Transverse colon (tissue), 4 donors: ENCODE measurements around the gene CDYL. TPM values are rescaled to one million over a fixed set of nuclear protein-coding genes. Genes with fewer than 3 reads are reported as not detected.

ENCODE experiments used
- DNase-seq: peaks from one replicate; pipeline ENCODE4 v3.0.0-alpha.2; 2019
- H3K27ac ChIP-seq, 4 donors: fragments of 200-600 bp; sonication (generic); 2 replicates each; pipeline ENCODE4 v1.5.1; 2016 to 2018; ENCODE audit warnings: inconsistent platforms in 4 of 4
- H3K27me3 ChIP-seq: fragments of 200-600 bp; sonication (generic); 2 replicates; pipeline ENCODE4 v1.5.1; 2017; ENCODE audit warnings: inconsistent platforms
- H3K36me3 ChIP-seq, 4 donors: fragments of 200-600 bp; sonication (generic); 2 replicates each; pipeline ENCODE4 v1.5.1; 2017 to 2019; ENCODE audit warnings: inconsistent platforms in 4 of 4
- H3K4me1 ChIP-seq, 4 donors: fragments of 200-600 bp; sonication (generic); 2 replicates each; pipeline ENCODE4 v1.5.1; 2017 to 2020; ENCODE audit warnings: inconsistent platforms in 4 of 4
- H3K4me3 ChIP-seq, 4 donors: fragments of 200-600 bp; sonication (generic); 1 replicate in 1 of 4; 2 replicates in 3 of 4; pipeline versions ENCODE4 v1.5.1 to v1.6.1; 2017 to 2019; ENCODE audit warnings: inconsistent platforms in 4 of 4
- H3K9me3 ChIP-seq, 2 donors: fragments of 200-600 bp; sonication (generic); 2 replicates each; pipeline ENCODE4 v1.5.1; 2017 to 2019; ENCODE audit warnings: inconsistent platforms in 2 of 2
- CTCF ChIP-seq, 5 experiments: fragments of 200-600 bp in 3 of 5; fragments of 450-650 bp in 2 of 5; sonication (generic) in 3 of 5; IDR thresholded peaks; 1 replicate in 2 of 5; 2 replicates in 3 of 5; pipeline ENCODE4 v1.5.1; 2016 to 2017; ENCODE audit warnings: antibody characterized with exemption in 5 of 5, inconsistent platforms in 3 of 5, mild to moderate bottlenecking in 2 of 5, moderate library complexity in 1 of 5
- EP300 ChIP-seq: sonication (generic); formaldehyde crosslinking; IDR thresholded peaks from one replicate; pipeline ENCODE4 v1.6.1; 2017; ENCODE audit warnings: antibody characterized with exemption, low read depth
- POLR2A ChIP-seq: fragments of 450-650 bp; IDR thresholded peaks from one replicate; pipeline ENCODE4 v1.6.1; 2016; ENCODE audit warnings: antibody characterized with exemption, mild to moderate bottlenecking, moderate library complexity
- POLR2AphosphoS5 ChIP-seq, 3 donors: sonication (generic); formaldehyde crosslinking; IDR thresholded peaks; one replicate each; pipeline ENCODE4 v1.6.1; 2016; ENCODE audit warnings: antibody characterized with exemption in 3 of 3
- WGBS, 2 donors: methylation state at CpG; one replicate each; pipeline ENCODE4 v1.1.5; 2018; ENCODE audit warnings: low coverage in 1 of 2; 5-methylcytosine and 5-hydroxymethylcytosine counted together
- in situ Hi-C, 4 donors: fragments of 200-750 bp; cut with MboI; loops; one replicate each; pipeline versions ENCODE4 v1.15.0 to v1.15.1; 2017; ENCODE audit warnings: low sequenced_read_pairs in 3 of 4, low pct_ligation_motif_present in 1 of 4, low pct_unique_long_range_greater_than_20kb in 1 of 4
- intact Hi-C: fragments of 100-400 bp; cut with DNase I; formaldehyde crosslinking; loops from one replicate; pipeline ENCODE4 v1.15.1; 2023; ENCODE audit warnings: low total_unique reads
- total RNA-seq, 4 donors: library from RNA; depleted of rRNA; stranded (reverse); fragments of >200 nt; gene quantifications; one replicate each; pipeline ENCODE4 v1.1.0, GENCODE V29; 2016

Gene CDYL
- total RNA-seq, 4 donors from 2014 or later: 23.6 to 40.8 (median 30.0) TPM

GRCh38 chr6:4977468-4977867, 201.3 kb downstream of the CDYL start:
- WGBS, 2 donors: 65 to 76% methylated on average over 5 of the region's 5 CpGs
- no peak overlapping the region for H3K27ac ChIP-seq
- no peak for TF ChIP-seq POLR2A
- no peak for TF ChIP-seq POLR2AphosphoS5 (IDR thresholded peaks at IDR 0.05)
- TF ChIP-seq EP300: no peak
- no peak for TF ChIP-seq CTCF (IDR thresholded peaks at IDR 0.05)
- H3K36me3 ChIP-seq: no peaks in the 10 kb centered on the region
- DNase-seq: no peak
- H3K9me3 ChIP-seq: no peaks in the 10 kb centered on the region
- no peak overlapping the region for H3K4me3 ChIP-seq
- no peaks in the 10 kb centered on the region for H3K27me3 ChIP-seq
- peaks cover 0 to 3% (median 0%) of the 10 kb centered on the region in 4 donors for H3K4me1 ChIP-seq
- in situ Hi-C loops: no loop called here
- intact Hi-C loops: no loop called here

- Histone ChIP-seq H3K27me3 (no peaks in the 10 kb centered on the region), H3K4me1 (peaks cover 0 to 1% (median 0%) of the 10 kb centered on the region in 4 donors), H3K27ac (no peak overlapping the region), H3K9me3 (no peaks in the 10 kb centered on the region), H3K36me3 (no peaks in the 10 kb centered on the region), H3K4me3 (no peak overlapping the region)
- in situ Hi-C loops: no loop called here
- DNase-seq: no peak
- WGBS, 2 donors: 67% methylated on average over 3 of the region's 3 CpGs; no CpG with 5 or more reads in 1 of the 2 donors
- intact Hi-C loops: no loop called here
- TF ChIP-seq POLR2AphosphoS5 (IDR thresholded peaks at IDR 0.05) (no peak), POLR2A (no peak), EP300 (no peak), CTCF (IDR thresholded peaks at IDR 0.05) (no peak)
Observed at GRCh38 chr6:4979426-4979825, 203.2 kb downstream of the CDYL start.

GRCh38 chr6:4981761-4982160, 205.6 kb downstream of the CDYL start:
- in situ Hi-C loops: no loop called here
- Histone ChIP-seq H3K36me3 (no peaks in the 10 kb centered on the region), H3K27ac (no peak overlapping the region), H3K4me3 (no peak overlapping the region), H3K27me3 (no peaks in the 10 kb centered on the region), H3K9me3 (no peaks in the 10 kb centered on the region), H3K4me1 (no peaks in the 10 kb centered on the region)
- TF ChIP-seq CTCF (IDR thresholded peaks at IDR 0.05): no peak
- TF ChIP-seq EP300: no peak
- no peak for TF ChIP-seq POLR2A
- TF ChIP-seq POLR2AphosphoS5 (IDR thresholded peaks at IDR 0.05): no peak
- DNase-seq: no peak
- intact Hi-C loops: no loop called here
- WGBS, 2 donors: 80% methylated on average over 1 to 6 of the region's 6 CpGs

- TF ChIP-seq POLR2AphosphoS5 (IDR thresholded peaks at IDR 0.05) (no peak), EP300 (no peak)
- Histone ChIP-seq H3K4me1 (no peaks in the 10 kb centered on the region), H3K4me3 (no peak overlapping the region), H3K27ac (no peak overlapping the region), H3K36me3 (no peaks in the 10 kb centered on the region), H3K9me3 (no peaks in the 10 kb centered on the region), H3K27me3 (no peaks in the 10 kb centered on the region)
- intact Hi-C loops: no loop called here
- in situ Hi-C loops: no loop called here
- WGBS, 2 donors: 70 to 90% methylated on average over 2 to 6 of the region's 6 CpGs
- no peak for DNase-seq
Observed at GRCh38 chr6:4983322-4983721, 207.1 kb downstream of the CDYL start.

- Histone ChIP-seq H3K36me3 (no peaks in the 10 kb centered on the region), H3K4me3 (no peak overlapping the region), H3K4me1 (no peaks in the 10 kb centered on the region), H3K27me3 (no peaks in the 10 kb centered on the region), H3K27ac (no peak overlapping the region), H3K9me3 (no peaks in the 10 kb centered on the region)
- WGBS, 2 donors: 78% methylated on average over 3 of the region's 3 CpGs; no CpG with 5 or more reads in 1 of the 2 donors
- TF ChIP-seq CTCF (IDR thresholded peaks at IDR 0.05) (no peak), POLR2A (no peak), EP300 (no peak), POLR2AphosphoS5 (IDR thresholded peaks at IDR 0.05) (no peak)
- DNase-seq: no peak
- in situ Hi-C loops (no loop called here), intact Hi-C loops (no loop called here)
Observed at GRCh38 chr6:4986999-4987398, 210.8 kb downstream of the CDYL start.
